Colon (tissue), 2 donors: ENCODE results near the gene CPXM2.

ENCODE experiments used
- FAIRE-seq: peaks from 2 replicates; lab custom pipeline; 2012; peaks lifted over from hg19 to GRCh38; lab: Jason Lieb, UNC
- donor health status: control.
- donor health status: control.

Gene CPXM2

DNA sequence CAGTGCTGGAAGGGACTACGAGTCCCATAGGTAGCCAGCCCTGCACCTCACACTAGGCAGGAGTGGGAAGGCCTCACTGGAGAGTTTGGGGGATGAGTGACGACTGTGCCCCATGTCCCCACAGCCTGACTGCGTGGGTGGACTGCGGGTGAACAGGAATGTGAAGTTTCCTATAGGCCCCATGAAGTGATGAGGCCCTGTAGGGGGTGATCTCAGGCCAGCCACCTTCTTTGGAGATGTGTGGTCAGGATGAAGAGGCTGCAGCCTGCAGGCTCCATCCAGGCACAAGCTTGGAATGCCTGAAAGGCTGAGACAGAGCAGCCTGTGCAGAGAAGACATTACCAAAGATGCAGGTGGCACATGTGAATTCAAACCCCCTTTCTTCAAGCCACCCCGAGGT lies 94.9 kb downstream of the CPXM2 start:
- FAIRE-seq: no peak

- no peak for FAIRE-seq
These were observed 95.6 kb downstream of the CPXM2 start for GRCh38 chr10:123795846-123796590.

DNA sequence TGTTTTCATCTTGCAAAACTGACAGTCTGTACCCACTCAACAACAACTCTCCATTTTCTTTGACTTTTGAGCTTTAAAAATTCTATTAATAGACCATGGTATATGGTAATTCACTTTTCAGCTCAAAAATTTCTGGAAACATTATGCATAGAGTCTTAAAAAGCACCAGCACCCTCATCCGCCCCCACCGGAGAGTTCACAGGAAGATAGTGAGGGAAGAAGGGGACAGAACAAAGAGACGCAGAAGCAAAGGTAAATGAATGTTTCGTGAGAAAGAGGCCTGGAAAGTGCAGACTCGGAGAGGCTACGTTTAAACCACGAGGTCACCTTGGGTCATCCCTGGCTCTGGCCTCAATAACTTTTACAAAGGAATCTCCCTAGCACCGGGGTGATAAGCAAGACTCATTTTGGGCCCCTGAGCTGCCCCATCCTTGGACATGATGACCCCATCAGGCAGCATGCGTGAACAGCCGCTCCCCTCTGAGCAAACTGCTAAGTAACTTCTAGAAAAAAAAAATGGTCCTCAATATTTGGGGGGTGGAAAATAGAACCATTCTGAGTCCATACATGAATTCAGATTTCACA lies 96.3 kb downstream of the CPXM2 start:
- no peak for FAIRE-seq

- FAIRE-seq: no peak
These were observed 99.2 kb downstream of the CPXM2 start for GRCh38 chr10:123792248-123792978.

- no peak for FAIRE-seq
These were observed 101.3 kb downstream of the CPXM2 start for GRCh38 chr10:123790132-123790885.

DNA sequence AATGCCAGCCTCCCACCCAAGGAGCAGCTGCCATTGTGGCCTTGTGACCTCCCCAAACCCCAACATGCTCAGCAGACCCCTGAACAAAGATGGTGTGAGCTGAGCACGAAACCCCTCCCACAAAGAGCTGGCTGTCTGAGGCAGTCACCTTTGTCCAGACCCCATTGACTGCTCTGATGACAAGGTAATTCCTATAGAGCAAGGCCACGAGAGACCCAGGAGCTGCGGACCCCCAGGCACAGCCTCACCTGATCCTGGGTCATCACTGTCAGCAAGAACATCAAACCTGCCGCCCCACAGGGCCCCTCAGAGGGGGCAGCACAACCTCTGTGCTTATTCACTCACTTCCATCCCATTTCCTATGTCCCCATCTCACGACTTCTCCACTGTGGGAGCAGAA lies 102.6 kb downstream of the CPXM2 start:
- no peak for FAIRE-seq

GRCh38 chr10:123787566-123787965 lies 104.0 kb downstream of the CPXM2 start:
- FAIRE-seq: no peak

GRCh38 chr10:123786896-123787295 lies 104.7 kb downstream of the CPXM2 start:
- FAIRE-seq: no peak

- FAIRE-seq: no peak
These were observed 105.3 kb downstream of the CPXM2 start for GRCh38 chr10:123786306-123786705.

GRCh38 chr10:123784646-123785045 lies 107.0 kb downstream of the CPXM2 start:
- FAIRE-seq: no peak

GRCh38 chr10:123784216-123784615 lies 107.4 kb downstream of the CPXM2 start:
- FAIRE-seq: no peak

DNA sequence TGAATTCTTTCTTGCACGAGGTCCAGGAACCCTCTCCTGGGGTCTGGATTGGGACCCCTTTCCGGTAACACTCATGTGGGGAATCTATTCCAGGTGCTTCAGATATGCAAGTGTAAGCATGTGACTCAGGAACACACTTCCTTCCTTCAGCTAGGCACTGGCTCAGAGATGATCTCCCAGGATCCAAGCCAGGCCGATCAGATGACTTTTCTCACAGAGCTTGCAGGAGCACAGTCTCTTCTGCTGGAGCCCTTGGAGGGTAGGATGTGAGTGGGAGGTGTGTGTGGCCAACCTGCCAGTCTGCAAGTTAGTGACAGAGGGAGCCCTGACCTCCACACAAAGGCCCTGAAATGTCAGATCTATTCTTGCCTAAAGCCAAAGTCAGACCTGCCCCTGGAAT lies 108.3 kb downstream of the CPXM2 start:
- FAIRE-seq: no peak

- FAIRE-seq: no peak
These were observed 109.1 kb downstream of the CPXM2 start for GRCh38 chr10:123782549-123782948.

DNA sequence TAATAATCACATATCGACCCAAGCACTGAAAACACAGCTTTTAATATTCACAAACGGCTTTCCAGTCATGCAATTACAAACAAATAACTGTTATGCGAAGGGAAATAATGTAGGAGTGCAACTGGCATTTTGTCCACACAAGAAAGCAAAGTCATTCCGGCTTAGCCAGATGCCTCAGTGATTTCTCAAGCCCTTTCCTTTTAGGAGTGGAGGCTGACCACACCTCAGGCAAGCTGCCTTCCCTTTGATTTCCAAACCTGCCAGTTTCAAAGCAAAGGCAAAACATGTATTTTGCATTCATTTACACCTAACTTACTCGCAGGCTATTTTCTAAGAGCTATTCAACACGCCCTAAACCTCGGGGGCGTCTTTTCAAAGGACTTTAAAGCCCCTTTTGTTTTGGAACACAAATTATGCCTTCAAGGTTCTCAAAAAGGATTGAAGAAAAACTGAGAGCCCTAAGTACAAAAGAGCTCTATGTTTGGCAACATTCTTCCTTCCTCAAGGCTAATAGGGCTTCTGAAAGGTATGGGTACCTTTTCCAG lies 109.6 kb downstream of the CPXM2 start:
- no peak for FAIRE-seq

DNA sequence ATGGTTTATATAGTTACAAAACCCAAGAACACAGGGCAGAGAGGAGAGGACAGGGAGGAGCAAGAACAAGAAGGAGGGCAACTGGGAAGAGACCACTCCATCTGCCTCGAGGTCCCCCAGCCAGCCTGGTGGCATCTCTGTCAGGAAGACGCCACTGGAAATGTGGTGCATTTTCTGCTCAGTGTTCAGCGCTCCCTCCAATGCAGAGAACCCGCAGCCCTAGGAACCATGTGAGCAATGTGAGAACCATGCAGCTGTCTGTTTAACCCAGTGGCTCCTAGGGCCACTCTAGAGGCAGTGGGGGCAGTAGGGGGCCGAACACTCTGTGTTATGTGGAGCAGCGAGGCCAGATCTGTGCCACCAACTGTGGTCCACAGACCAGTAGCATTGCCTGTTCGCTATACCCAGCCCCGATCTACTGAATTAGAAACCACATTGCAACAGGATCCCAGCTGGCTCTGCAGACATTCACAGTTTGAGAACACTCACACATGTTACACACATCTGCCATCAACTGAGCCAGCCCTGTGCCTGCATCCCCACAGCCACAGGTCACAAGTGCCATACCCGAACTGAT lies 110.2 kb downstream of the CPXM2 start:
- FAIRE-seq: no peak

GRCh38 chr10:123778719-123779517 lies 112.7 kb downstream of the CPXM2 start:
- no peak for FAIRE-seq

GRCh38 chr10:123777881-123778280 lies 113.7 kb downstream of the CPXM2 start:
- FAIRE-seq: no peak

DNA sequence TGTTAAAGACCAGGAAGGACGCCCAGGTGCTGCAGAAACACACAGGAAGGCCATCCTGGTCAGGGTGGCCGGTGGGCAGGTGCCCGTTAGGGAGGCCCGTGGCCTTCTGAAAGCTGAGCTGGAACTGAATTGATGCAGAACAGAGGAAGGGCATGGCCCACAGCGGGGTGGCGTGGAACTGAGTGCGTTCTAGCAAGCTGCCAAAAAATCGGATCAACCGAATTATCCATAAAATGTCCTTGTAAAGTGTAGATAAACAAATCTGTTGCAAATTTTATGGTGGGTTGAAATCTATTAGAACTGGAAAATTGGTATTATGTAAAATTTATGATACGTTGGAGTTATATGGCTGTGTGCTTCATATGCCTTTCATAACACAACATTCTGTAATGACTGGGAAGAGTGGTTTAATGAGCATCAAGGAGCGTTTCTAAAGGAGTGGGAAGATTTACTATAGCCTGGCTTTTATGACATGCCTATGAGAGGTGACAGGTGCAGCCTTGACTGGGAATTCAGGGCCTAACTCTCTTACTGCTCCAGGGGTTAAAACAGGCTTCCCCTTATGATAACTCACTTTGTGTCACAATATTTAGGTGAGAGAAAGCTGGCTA lies 117.4 kb downstream of the CPXM2 start:
- FAIRE-seq: no peak

DNA sequence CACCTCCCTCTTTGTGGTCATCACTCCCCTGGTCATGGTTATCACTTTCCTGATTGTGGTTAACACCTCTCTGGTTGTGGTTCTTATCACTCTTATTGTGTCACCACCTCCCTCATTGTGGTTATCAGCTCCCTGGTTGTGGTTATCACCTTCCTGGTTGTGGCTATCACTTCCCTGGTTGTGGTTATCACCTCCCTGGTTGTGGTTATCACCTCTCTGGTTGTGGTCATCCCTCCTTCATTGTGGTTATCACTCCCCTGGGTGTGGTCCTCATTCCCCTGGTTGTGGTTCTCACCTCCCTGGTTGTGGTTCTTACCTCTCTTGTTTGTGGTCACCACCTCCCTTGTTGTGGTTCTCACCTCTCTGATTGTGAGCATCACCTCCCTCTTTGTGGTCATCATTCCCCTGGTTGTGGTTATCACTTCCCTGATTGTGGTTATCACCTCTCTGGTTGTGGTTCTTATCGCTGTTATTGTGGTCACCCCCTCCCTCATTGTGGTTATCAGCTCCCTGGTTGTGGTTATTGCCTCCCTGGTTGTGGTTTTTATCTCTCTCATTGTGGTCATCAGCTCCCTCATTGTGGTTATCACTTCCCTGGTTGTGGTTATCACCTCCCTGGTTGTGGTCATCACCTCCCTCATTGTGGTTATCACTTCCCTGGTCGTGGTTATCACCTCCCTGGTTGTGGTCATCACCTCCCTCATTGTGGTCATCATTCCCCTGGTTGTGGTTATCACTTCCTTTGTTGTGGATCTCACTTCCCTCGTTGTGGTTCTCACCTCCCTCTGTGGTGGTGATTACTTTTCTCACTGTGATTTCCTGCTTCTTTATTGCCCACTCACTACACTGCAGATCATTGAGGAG lies 118.7 kb downstream of the CPXM2 start:
- FAIRE-seq: no peak
